ENCODE measurements around the gene MTERF4. TPM values are rescaled to one million over a fixed set of nuclear protein-coding genes. Genes with fewer than 3 reads are reported as not detected.

Gene MTERF4
- total and polyA plus RNA-seq, 2 of the 8 experiments (the other 6 are each of a cell fraction or from before 2014, with no cell fraction given): 25.9 to 28.5 TPM

- TF ChIP-seq RBBP5 (IDR thresholded peaks at IDR 0.05; ENCODE audit: borderline replicate concordance, low read depth, low read length) (no peak), POLR2AphosphoS5 (IDR thresholded peaks at IDR 0.05; ENCODE audit: low read depth, low read length) (no peak), SIX5 (IDR thresholded peaks at IDR 0.05; ENCODE audit: low read depth, low read length) (no peak), JUN (IDR thresholded peaks at IDR 0.05; ENCODE audit: low read depth, low read length) (no peak), CTBP2 (IDR thresholded peaks at IDR 0.05; ENCODE audit: borderline replicate concordance, insufficient read depth, insufficient read length, low read length) (no peak), KDM4A (IDR thresholded peaks at IDR 0.05; ENCODE audit: low read depth, low read length, severe bottlenecking) (no peak), SRF (IDR thresholded peaks at IDR 0.05; ENCODE audit: low read depth, low read length) (no peak)
Measured at GRCh38 chr2:241065355-241065803, 36.7 kb downstream of the MTERF4 start (continued).

Data from H1 (cell line).